Osteoblast (primary cell): Measurements from ENCODE around the gene ASTL. TPM values are rescaled to one million over a fixed set of nuclear protein-coding genes. Genes with fewer than 3 reads are reported as not detected.

ENCODE experiments used
- DNase-seq: peaks from one replicate; pipeline ENCODE4 v3.0.0; 2011; ENCODE audit warnings: low spot score, mixed read lengths; ENCODE audit not compliant: insufficient read length; ENCODE audit errors: missing footprints
- H2AFZ ChIP-seq: 2 replicates; pipeline ENCODE4 v1.6.0; 2011; ENCODE audit warnings: mild to moderate bottlenecking, low read length
- H3K27ac ChIP-seq: 2 replicates; pipeline ENCODE4 v1.5.1; 2011; ENCODE audit warnings: mild to moderate bottlenecking, low read depth, low read length, moderate library complexity
- H3K27me3 ChIP-seq: 2 replicates; pipeline ENCODE4 v1.6.0; 2012; ENCODE audit warnings: mild to moderate bottlenecking, control low read depth, inconsistent platforms, low read length, moderate library complexity; ENCODE audit not compliant: insufficient read depth
- H3K36me3 ChIP-seq: 2 replicates; pipeline ENCODE4 v1.5.1; 2011; ENCODE audit warnings: mild to moderate bottlenecking, low read length, control low read depth, moderate library complexity; ENCODE audit not compliant: insufficient read depth
- H3K4me1 ChIP-seq: 2 replicates; pipeline ENCODE4 v1.5.1; 2011; ENCODE audit warnings: mild to moderate bottlenecking, low read length, control low read depth, moderate library complexity; ENCODE audit not compliant: insufficient read depth
- H3K4me2 ChIP-seq: 2 replicates; pipeline ENCODE4 v1.6.0; 2011; ENCODE audit warnings: mild to moderate bottlenecking, low read length; ENCODE audit not compliant: insufficient read depth
- H3K4me3 ChIP-seq: fragments of 200-600 bp; sonication (generic); 3 replicates; pipeline ENCODE4 v1.5.1; 2012; ENCODE audit warnings: mild to moderate bottlenecking, low read length, inconsistent platforms; ENCODE audit not compliant: insufficient read depth
- H3K79me2 ChIP-seq: 2 replicates; pipeline ENCODE4 v1.6.0; 2012; ENCODE audit warnings: mild to moderate bottlenecking, low read length, control low read depth, inconsistent platforms; ENCODE audit not compliant: insufficient read depth
- H3K9me3 ChIP-seq: 2 replicates; pipeline ENCODE4 v1.5.1; 2011; ENCODE audit warnings: low read depth, low read length, control low read depth
- H4K20me1 ChIP-seq: 2 replicates; pipeline ENCODE4 v1.6.0; 2012; ENCODE audit warnings: mild to moderate bottlenecking, low read length, control low read depth; ENCODE audit not compliant: insufficient read depth
- total RNA-seq: library from RNA; depleted of rRNA; stranded (reverse); fragments of >200 nt; gene quantifications from 2 replicates; pipeline ENCODE4 v1.2.3, GENCODE V29; 2012
- TF ChIP-seq, protein P1 (sequence below): IDR thresholded peaks from 2 replicates; pipeline ENCODE4 v1.5.1; 2011; ENCODE audit warnings: mild to moderate bottlenecking, low read depth, low read length, moderate library complexity; ENCODE audit errors: extremely low read depth

ASTL gene
- total RNA-seq, 1 donor, result not detected

DNA sequence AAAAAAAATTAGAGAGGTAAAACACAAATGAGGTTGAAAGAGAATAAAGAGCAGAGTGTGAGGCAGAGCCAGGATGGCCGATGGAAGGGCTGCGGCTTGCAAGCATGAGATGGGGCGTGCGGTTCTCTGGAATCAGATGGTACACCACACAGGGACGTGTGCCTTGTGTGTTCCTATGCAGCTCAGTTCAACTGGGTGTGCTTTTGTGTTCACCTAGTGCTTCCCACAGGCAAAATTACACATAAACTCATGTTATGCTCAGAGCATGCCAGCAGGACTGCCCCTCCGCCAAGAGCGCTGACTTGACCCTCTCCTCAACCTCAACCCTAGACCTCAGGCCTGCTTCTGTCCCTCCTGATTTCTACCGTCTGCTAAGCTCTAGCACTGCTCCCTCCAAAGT lies 45.9 kb upstream of the ASTL start:
- H2AFZ ChIP-seq, result no peak overlapping the region
- TF ChIP-seq, protein P1, sequence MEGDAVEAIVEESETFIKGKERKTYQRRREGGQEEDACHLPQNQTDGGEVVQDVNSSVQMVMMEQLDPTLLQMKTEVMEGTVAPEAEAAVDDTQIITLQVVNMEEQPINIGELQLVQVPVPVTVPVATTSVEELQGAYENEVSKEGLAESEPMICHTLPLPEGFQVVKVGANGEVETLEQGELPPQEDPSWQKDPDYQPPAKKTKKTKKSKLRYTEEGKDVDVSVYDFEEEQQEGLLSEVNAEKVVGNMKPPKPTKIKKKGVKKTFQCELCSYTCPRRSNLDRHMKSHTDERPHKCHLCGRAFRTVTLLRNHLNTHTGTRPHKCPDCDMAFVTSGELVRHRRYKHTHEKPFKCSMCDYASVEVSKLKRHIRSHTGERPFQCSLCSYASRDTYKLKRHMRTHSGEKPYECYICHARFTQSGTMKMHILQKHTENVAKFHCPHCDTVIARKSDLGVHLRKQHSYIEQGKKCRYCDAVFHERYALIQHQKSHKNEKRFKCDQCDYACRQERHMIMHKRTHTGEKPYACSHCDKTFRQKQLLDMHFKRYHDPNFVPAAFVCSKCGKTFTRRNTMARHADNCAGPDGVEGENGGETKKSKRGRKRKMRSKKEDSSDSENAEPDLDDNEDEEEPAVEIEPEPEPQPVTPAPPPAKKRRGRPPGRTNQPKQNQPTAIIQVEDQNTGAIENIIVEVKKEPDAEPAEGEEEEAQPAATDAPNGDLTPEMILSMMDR, result no peak
- H3K36me3 ChIP-seq, result peaks cover 36% of the 10 kb centered on the region

DNA sequence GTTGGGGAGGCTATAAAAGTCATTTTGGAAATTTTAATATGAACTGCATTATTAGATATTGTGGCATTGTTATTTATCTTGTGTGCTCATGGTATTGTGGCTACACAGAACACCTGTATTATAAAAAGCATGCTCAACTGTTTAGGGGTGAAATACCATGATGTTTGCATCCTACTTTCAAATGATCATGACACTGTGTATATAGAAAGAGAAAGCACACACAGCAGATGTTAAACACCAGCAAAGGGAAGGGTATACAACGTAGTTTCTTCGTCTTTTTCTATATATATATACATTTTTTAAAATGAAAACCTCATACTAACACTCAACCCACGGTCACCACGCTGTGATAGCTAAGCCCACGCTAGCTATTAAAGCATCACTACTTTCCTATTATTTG lies 43.2 kb upstream of the ASTL start:
- Histone ChIP-seq H3K27me3 (no peaks in the 10 kb centered on the region), H3K9me3 (no peaks in the 10 kb centered on the region)
- TF ChIP-seq, protein P1, result no peak

More for the DNA sequence above, 45.9 kb upstream of the ASTL start:
- peaks cover 16% of the 10 kb centered on the region for H3K4me1 ChIP-seq
- no peaks in the 10 kb centered on the region for H3K27me3 ChIP-seq
- no peak overlapping the region for H3K4me3 ChIP-seq
- H3K4me2 ChIP-seq, result no peak overlapping the region
- H3K27ac ChIP-seq, result no peak overlapping the region
- peaks cover 3% of the 10 kb centered on the region for H3K79me2 ChIP-seq
- H3K9me3 ChIP-seq, result no peaks in the 10 kb centered on the region
- peaks cover 19% of the 10 kb centered on the region for H4K20me1 ChIP-seq
- no peak for DNase-seq

DNA sequence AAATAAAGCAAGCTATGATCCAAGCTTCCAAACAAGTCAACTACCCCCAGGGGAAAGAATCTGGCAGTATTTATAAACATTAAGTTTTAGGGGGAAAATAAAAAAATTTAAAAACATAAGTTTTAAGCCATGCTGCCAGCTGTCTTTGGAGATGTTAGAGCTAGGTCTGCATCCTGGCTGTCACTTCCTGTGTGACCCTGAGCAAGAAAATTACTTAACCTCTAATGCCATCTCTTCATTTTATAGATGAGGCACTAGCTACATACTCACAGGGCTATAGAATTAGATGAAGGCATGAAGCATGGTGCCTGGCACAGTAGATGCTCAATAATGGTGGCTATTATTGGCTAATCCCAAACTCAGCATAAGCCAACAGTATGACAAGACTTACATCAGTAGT lies 42.2 kb upstream of the ASTL start:
- Histone ChIP-seq H3K9me3 (no peaks in the 10 kb centered on the region), H2AFZ (no peak overlapping the region), H3K79me2 (no peaks in the 10 kb centered on the region), H3K36me3 (peaks cover 17% of the 10 kb centered on the region), H3K27me3 (no peaks in the 10 kb centered on the region), H4K20me1 (peaks cover 8% of the 10 kb centered on the region), H3K27ac (no peak overlapping the region), H3K4me2 (no peak overlapping the region), H3K4me3 (no peak overlapping the region), H3K4me1 (peaks cover 14% of the 10 kb centered on the region)
- TF ChIP-seq, protein P1, result no peak
- no peak for DNase-seq

More for the DNA sequence above, 43.2 kb upstream of the ASTL start:
- Histone ChIP-seq H3K4me2 (no peak overlapping the region), H3K79me2 (peaks cover 3% of the 10 kb centered on the region), H3K4me1 (peaks cover 5% of the 10 kb centered on the region), H4K20me1 (peaks cover 10% of the 10 kb centered on the region), H3K36me3 (peaks cover 27% of the 10 kb centered on the region), H2AFZ (no peak overlapping the region), H3K4me3 (no peak overlapping the region), H3K27ac (no peak overlapping the region)
- no peak for DNase-seq

DNA sequence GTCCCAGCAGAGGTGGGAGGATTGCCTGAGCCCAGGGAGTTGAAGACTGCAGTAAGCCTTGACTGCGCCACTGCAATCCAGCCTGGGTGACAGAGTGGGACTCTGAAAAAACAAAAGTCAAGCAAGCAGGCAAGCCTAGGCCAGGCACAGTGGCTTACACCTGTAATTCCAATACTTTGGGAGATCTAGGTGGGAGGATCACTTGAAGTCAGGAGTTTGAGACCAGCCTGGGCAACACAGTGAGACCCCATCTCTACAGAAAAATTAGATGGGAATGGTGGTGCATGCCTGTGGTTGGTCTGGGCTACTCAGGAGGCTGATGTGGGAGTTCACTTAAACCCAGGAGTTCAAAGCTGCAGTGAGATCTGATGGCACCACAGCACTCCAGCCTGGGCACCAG lies 41.7 kb upstream of the ASTL start:
- TF ChIP-seq, protein P1, result no peak
- H3K27me3 ChIP-seq, result no peaks in the 10 kb centered on the region
- H3K79me2 ChIP-seq, result no peaks in the 10 kb centered on the region
- H3K4me2 ChIP-seq, result no peak overlapping the region
- no peak overlapping the region for H3K27ac ChIP-seq
- H3K4me3 ChIP-seq, result no peak overlapping the region
- peaks cover 7% of the 10 kb centered on the region for H4K20me1 ChIP-seq
- peaks cover 12% of the 10 kb centered on the region for H3K36me3 ChIP-seq
- no peak for DNase-seq
- H3K4me1 ChIP-seq, result peaks cover 14% of the 10 kb centered on the region
- no peak overlapping the region for H2AFZ ChIP-seq
- no peaks in the 10 kb centered on the region for H3K9me3 ChIP-seq
